Esophagus (tissue), 2 donors: ENCODE measurements around the gene CPLX3. TPM values are rescaled to one million over a fixed set of nuclear protein-coding genes. Genes with fewer than 3 reads are reported as not detected.
A peak's percentile ranks its signal among the peaks of the same experiment; 100 is the strongest.

Experiments used
- H3K27ac ChIP-seq, 2 donors: one replicate each; pipeline ENCODE4 v1.5.1; 2013; ENCODE audit warnings: low read depth in 2 of 2, mild to moderate bottlenecking in 2 of 2, inconsistent platforms in 1 of 2, low read length in 1 of 2, moderate library complexity in 1 of 2
- H3K27me3 ChIP-seq, 2 donors: one replicate each; pipeline ENCODE4 v1.6.1; 2013; ENCODE audit warnings: low read length in 2 of 2, control low read depth in 1 of 2, mild to moderate bottlenecking in 1 of 2; ENCODE audit not compliant: insufficient read depth in 2 of 2, control insufficient read depth in 1 of 2
- H3K36me3 ChIP-seq, 2 donors: one replicate each; pipeline ENCODE4 v1.6.1; 2013; ENCODE audit warnings: low read length in 1 of 2; ENCODE audit not compliant: control insufficient read depth in 2 of 2, insufficient read depth in 2 of 2
- H3K4me1 ChIP-seq, 2 donors: one replicate each; pipeline ENCODE4 v1.6.1; 2013; ENCODE audit warnings: low read length in 1 of 2; ENCODE audit not compliant: control insufficient read depth in 2 of 2, insufficient read depth in 2 of 2
- H3K4me3 ChIP-seq, 2 donors: one replicate each; pipeline ENCODE4 v1.5.1; 2013; ENCODE audit warnings: low read length in 2 of 2, mild to moderate bottlenecking in 2 of 2, low read depth in 1 of 2, moderate library complexity in 1 of 2
- H3K9me3 ChIP-seq, 2 donors: one replicate each; pipeline ENCODE4 v1.6.1; 2013; ENCODE audit warnings: mild to moderate bottlenecking in 2 of 2, low read depth in 1 of 2, low read length in 1 of 2, moderate library complexity in 1 of 2; ENCODE audit not compliant: control insufficient read depth in 2 of 2, insufficient read depth in 1 of 2
- WGBS, 2 donors: extraction: QIAGEN DNeasy Blood & Tissue Kit; methylation state at CpG; one replicate each; pipeline ENCODE4 v1.1.7; 2013; 5-methylcytosine and 5-hydroxymethylcytosine counted together
- polyA plus RNA-seq, 2 donors: library from polyadenylated mRNA; stranded (reverse); fragments of 200-250 nt; gene quantifications; one replicate each; pipeline ENCODE4 v1.2.3, GENCODE V29; 2013
- donor health status: healthy with polysubstance abuse.
- donor health status: Bipolar disorder and iron deficiency.

Gene CPLX3
- polyA plus RNA-seq, 2 donors, result 0.48 to 1.2 TPM

- Histone ChIP-seq H3K4me3 (no peak overlapping the region), H3K27ac (peak overlapping the region; percentile 82), H3K27me3 (no peaks in the 10 kb centered on the region), H3K4me1 (peaks cover 29 to 46% of the 10 kb centered on the region in 2 donors), H3K9me3 (no peaks in the 10 kb centered on the region), H3K36me3 (peaks cover under 1 to 15% of the 10 kb centered on the region in 2 donors)
- 58 to 66% methylated on average over 12 of the region's 12 CpGs for WGBS, 2 donors
Observed at GRCh38 chr15:74793135-74794028, 33.0 kb upstream of the CPLX3 start.

- peak overlapping the region; percentile 82 for H3K27ac ChIP-seq
- 66 to 67% methylated on average over 7 to 8 of the region's 9 CpGs for WGBS, 2 donors
- H3K36me3 ChIP-seq, result peaks cover 8 to 25% of the 10 kb centered on the region in 2 donors
- H3K4me1 ChIP-seq, result peaks cover 26 to 50% of the 10 kb centered on the region in 2 donors
- no peaks in the 10 kb centered on the region for H3K9me3 ChIP-seq
- H3K4me3 ChIP-seq, result no peak overlapping the region
- no peaks in the 10 kb centered on the region for H3K27me3 ChIP-seq
Observed at GRCh38 chr15:74794248-74794969, 32.0 kb upstream of the CPLX3 start.

GRCh38 chr15:74794970-74795349 is 31.5 kb upstream of the CPLX3 start:
- Histone ChIP-seq H3K36me3 (peaks cover 8 to 27% of the 10 kb centered on the region in 2 donors), H3K9me3 (no peaks in the 10 kb centered on the region), H3K27me3 (no peaks in the 10 kb centered on the region), H3K4me1 (peaks cover 24 to 51% of the 10 kb centered on the region in 2 donors), H3K4me3 (no peak overlapping the region), H3K27ac (peak overlapping the region; percentile 82)
- 87 to 90% methylated on average over 9 of the region's 9 CpGs for WGBS, 2 donors

GRCh38 chr15:74795966-74796625 is 30.3 kb upstream of the CPLX3 start:
- no peaks in the 10 kb centered on the region for H3K27me3 ChIP-seq
- H3K27ac ChIP-seq, result peak overlapping the region in 1 of 2 donors; percentile 61
- peaks cover 20 to 49% of the 10 kb centered on the region in 2 donors for H3K4me1 ChIP-seq
- H3K36me3 ChIP-seq, result peaks cover 8 to 30% of the 10 kb centered on the region in 2 donors
- H3K9me3 ChIP-seq, result no peaks in the 10 kb centered on the region
- H3K4me3 ChIP-seq, result no peak overlapping the region
- WGBS, 2 donors, result 80 to 82% methylated on average over 14 of the region's 14 CpGs

- Histone ChIP-seq H3K36me3 (peaks cover 14 to 53% of the 10 kb centered on the region in 2 donors), H3K27me3 (no peaks in the 10 kb centered on the region), H3K4me3 (no peak overlapping the region), H3K4me1 (peaks cover 9 to 35% of the 10 kb centered on the region in 2 donors), H3K27ac (peak overlapping the region; percentile 91 to 98), H3K9me3 (no peaks in the 10 kb centered on the region)
- WGBS, 2 donors, result 70 to 76% methylated on average over 25 of the region's 25 CpGs
Observed at GRCh38 chr15:74798388-74799254, 27.8 kb upstream of the CPLX3 start.

- no peaks in the 10 kb centered on the region for H3K27me3 ChIP-seq
- no peak overlapping the region for H3K4me3 ChIP-seq
- peak overlapping the region; percentile 91 to 98 for H3K27ac ChIP-seq
- H3K36me3 ChIP-seq, result peaks cover 14 to 55% of the 10 kb centered on the region in 2 donors
- peaks cover 7 to 34% of the 10 kb centered on the region in 2 donors for H3K4me1 ChIP-seq
- no peaks in the 10 kb centered on the region for H3K9me3 ChIP-seq
- WGBS, 2 donors, result 62 to 77% methylated on average over 15 to 16 of the region's 16 CpGs
Observed at GRCh38 chr15:74799255-74799855, 27.1 kb upstream of the CPLX3 start.

- H3K4me3 ChIP-seq, result no peak overlapping the region
- H3K27ac ChIP-seq, result peak overlapping the region; percentile 91 to 98
- peaks cover 14 to 53% of the 10 kb centered on the region in 2 donors for H3K36me3 ChIP-seq
- WGBS, 2 donors, result 27 to 32% methylated on average over 18 of the region's 18 CpGs
- peaks cover 3 to 27% of the 10 kb centered on the region in 2 donors for H3K4me1 ChIP-seq
- H3K27me3 ChIP-seq, result no peaks in the 10 kb centered on the region
- H3K9me3 ChIP-seq, result no peaks in the 10 kb centered on the region
Observed at GRCh38 chr15:74799856-74800558, 26.4 kb upstream of the CPLX3 start.

- Histone ChIP-seq H3K27ac (peak overlapping the region; percentile 13 to 42), H3K36me3 (peaks cover 14 to 53% of the 10 kb centered on the region in 2 donors), H3K9me3 (no peaks in the 10 kb centered on the region), H3K27me3 (no peaks in the 10 kb centered on the region), H3K4me3 (no peak overlapping the region), H3K4me1 (peaks cover 3 to 26% of the 10 kb centered on the region in 2 donors)
- WGBS, 2 donors, result 79 to 86% methylated on average over 19 to 20 of the region's 20 CpGs
Observed at GRCh38 chr15:74800559-74801094, 25.8 kb upstream of the CPLX3 start.
